Activated CD4-positive, CD25-positive, alpha-beta regulatory T cell (primary cell): Measurements from ENCODE around the gene MLF2.
"Not testable (repeated sequence)": the region's sequence is repeated elsewhere in the genome, so short reads cannot be mapped to it uniquely, and the experiment has no call there.

ENCODE experiments used
- DNase-seq, 4 experiments: peaks; one replicate each; lab custom pipeline; 2025; lab: John Stamatoyannopoulos, UW

MLF2 gene

GRCh38 chr12:6765048-6765633 is 12.2 kb upstream of the MLF2 start:
- no peak for DNase-seq

- peak in 1 of 4 experiments; percentile 19 for DNase-seq
Observed at GRCh38 chr12:6764011-6764828, 11.3 kb upstream of the MLF2 start.

- DNase-seq, result no peak
Observed at GRCh38 chr12:6763380-6763779, 10.4 kb upstream of the MLF2 start.

GRCh38 chr12:6759741-6760140 is 6.8 kb upstream of the MLF2 start:
- DNase-seq, result no peak

GRCh38 chr12:6758506-6759095 is 5.7 kb upstream of the MLF2 start:
- no peak for DNase-seq

- DNase-seq, result no peak
Observed at GRCh38 chr12:6757028-6757690, 4.2 kb upstream of the MLF2 start.

GRCh38 chr12:6754411-6754810 is 1.5 kb upstream of the MLF2 start:
- DNase-seq, result no peak

GRCh38 chr12:6753772-6754356 is 923 bp upstream of the MLF2 start:
- no peak for DNase-seq

- no peak for DNase-seq
Observed at GRCh38 chr12:6752167-6752920, 597 bp downstream of the MLF2 start.

- DNase-seq, result no peak
Observed at GRCh38 chr12:6751767-6752166, 1.2 kb downstream of the MLF2 start.

GRCh38 chr12:6750506-6750905 is 2.4 kb downstream of the MLF2 start:
- DNase-seq, result no peak

GRCh38 chr12:6748761-6749160 is 4.2 kb downstream of the MLF2 start:
- no peak for DNase-seq

- no peak for DNase-seq
Observed at GRCh38 chr12:6747216-6747615, 5.7 kb downstream of the MLF2 start.

- DNase-seq, result no peak
Observed at GRCh38 chr12:6745741-6746525, 7.0 kb downstream of the MLF2 start.

GRCh38 chr12:6743300-6743699 is 9.6 kb downstream of the MLF2 start:
- not testable (repeated sequence) for DNase-seq

GRCh38 chr12:6742834-6743233 is 10.1 kb downstream of the MLF2 start:
- DNase-seq, result no peak

GRCh38 chr12:6742080-6742479 is 10.9 kb downstream of the MLF2 start:
- DNase-seq, result not testable (repeated sequence)

- no peak for DNase-seq
Observed at GRCh38 chr12:6736754-6737153, 16.2 kb downstream of the MLF2 start.

- peak in 1 of 4 experiments; percentile 16 for DNase-seq
Observed at GRCh38 chr12:6735448-6736191, 17.3 kb downstream of the MLF2 start.
